Measurements from ENCODE around the gene ALK.
A peak's percentile ranks its signal among the peaks of the same experiment; 100 is the strongest.

ALK gene

GRCh38 chr2:29921560-29921915 is at the start of gene ALK:
TSS of gene ALK (minus strand) at chr2:29921586. CDS start at chr2:29920659, 927 bp downstream.
- H3K4me3 Mint-ChIP-seq, result peak within 1 kb of the TSS; percentile 45
- DNase-seq (ENCODE audit: low spot score in 2 of 2) (peak in 1 of 2 donors; percentile 53), ATAC-seq (peak; percentile 68)
- H3K4me1 Mint-ChIP-seq, result no peaks in the 10 kb centered on the region
- H3K9me3 Mint-ChIP-seq, result no peaks in the 10 kb centered on the region
- H3K36me3 Mint-ChIP-seq, result no peaks in the 10 kb centered on the region
- no peak within 1 kb of the TSS for H3K27ac Mint-ChIP-seq

GRCh38 chr2:29966266-29966665 is 44.9 kb upstream of the ALK start:
- H3K36me3 Mint-ChIP-seq, result no peaks in the 10 kb centered on the region
- H3K4me1 Mint-ChIP-seq, result no peaks in the 10 kb centered on the region
- no peak overlapping the region for H3K27ac Mint-ChIP-seq
- no peak overlapping the region for H3K4me3 Mint-ChIP-seq
- DNase-seq (ENCODE audit: low spot score in 2 of 2) (no peak), ATAC-seq (peak; percentile 37)
- no peaks in the 10 kb centered on the region for H3K9me3 Mint-ChIP-seq

GRCh38 chr2:29963972-29964570 is 42.7 kb upstream of the ALK start:
- H3K4me3 Mint-ChIP-seq, result no peak overlapping the region
- H3K27ac Mint-ChIP-seq, result no peak overlapping the region
- ATAC-seq, result no peak
- H3K36me3 Mint-ChIP-seq, result no peaks in the 10 kb centered on the region
- H3K9me3 Mint-ChIP-seq, result no peaks in the 10 kb centered on the region
- H3K4me1 Mint-ChIP-seq, result no peaks in the 10 kb centered on the region
- DNase-seq (ENCODE audit: low spot score in 2 of 2), result no peak

- DNase-seq (ENCODE audit: low spot score in 2 of 2) (no peak), ATAC-seq (no peak)
- Mint-ChIP-seq H3K4me1 (no peaks in the 10 kb centered on the region), H3K9me3 (no peaks in the 10 kb centered on the region), H3K4me3 (no peak overlapping the region), H3K27ac (no peak overlapping the region), H3K36me3 (no peaks in the 10 kb centered on the region)
These were observed 41.5 kb upstream of the ALK start for GRCh38 chr2:29962922-29963321.

DNA sequence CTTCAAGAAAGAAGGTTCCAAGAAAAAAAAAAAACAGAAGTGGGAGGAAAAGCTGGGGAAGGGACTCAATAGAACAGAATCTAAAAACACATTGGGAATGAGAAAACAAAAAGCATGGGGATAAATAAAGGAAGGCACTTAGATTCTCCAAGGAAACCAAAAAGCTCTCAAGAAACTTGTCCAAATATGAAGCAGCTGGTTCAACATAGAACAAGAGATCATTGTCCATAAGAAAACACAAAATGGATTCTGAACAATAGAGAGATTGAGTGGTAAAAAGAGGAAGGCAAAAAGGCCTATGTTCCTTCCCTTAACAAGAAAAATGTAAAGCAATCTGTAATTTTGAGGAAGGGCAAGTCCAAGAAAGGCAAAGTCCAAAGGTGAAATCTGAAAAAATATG is 32.9 kb upstream of the ALK start:
- DNase-seq (ENCODE audit: low spot score in 2 of 2) (no peak), ATAC-seq (no peak)
- H3K4me3 Mint-ChIP-seq, result no peak overlapping the region
- H3K4me1 Mint-ChIP-seq, result no peaks in the 10 kb centered on the region
- no peak overlapping the region for H3K27ac Mint-ChIP-seq
- H3K36me3 Mint-ChIP-seq, result no peaks in the 10 kb centered on the region
- no peaks in the 10 kb centered on the region for H3K9me3 Mint-ChIP-seq

GRCh38 chr2:29952973-29953372 is 31.6 kb upstream of the ALK start:
- Mint-ChIP-seq H3K9me3 (no peaks in the 10 kb centered on the region), H3K27ac (no peak overlapping the region), H3K4me3 (no peak overlapping the region), H3K4me1 (no peaks in the 10 kb centered on the region), H3K36me3 (no peaks in the 10 kb centered on the region)
- ATAC-seq, result no peak
- DNase-seq (ENCODE audit: low spot score in 2 of 2), result no peak

GRCh38 chr2:29951576-29951975 is 30.2 kb upstream of the ALK start:
- H3K36me3 Mint-ChIP-seq, result no peaks in the 10 kb centered on the region
- no peak overlapping the region for H3K27ac Mint-ChIP-seq
- DNase-seq (ENCODE audit: low spot score in 2 of 2) (no peak), ATAC-seq (no peak)
- no peaks in the 10 kb centered on the region for H3K9me3 Mint-ChIP-seq
- H3K4me3 Mint-ChIP-seq, result no peak overlapping the region
- H3K4me1 Mint-ChIP-seq, result no peaks in the 10 kb centered on the region

DNA sequence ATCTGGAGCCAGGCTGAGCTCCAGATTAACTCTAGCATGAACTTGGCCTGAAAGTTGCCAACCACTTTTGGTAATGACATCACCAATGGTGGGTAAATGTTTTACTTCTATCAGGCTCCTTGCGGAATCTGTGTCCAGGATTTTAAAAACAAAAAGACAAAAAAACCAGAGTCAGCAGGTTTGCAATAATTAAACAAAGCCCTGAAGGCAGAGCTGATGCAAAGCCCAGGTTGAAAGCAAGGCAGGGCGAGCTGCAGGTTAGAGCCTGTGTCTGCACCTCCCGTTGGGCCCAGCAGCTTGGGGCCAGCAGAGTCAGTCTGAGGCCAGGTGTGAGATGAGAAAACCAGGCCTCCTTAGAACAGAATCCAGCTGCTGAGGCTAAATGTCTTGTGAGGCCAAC is 29.1 kb upstream of the ALK start:
- Mint-ChIP-seq H3K36me3 (no peaks in the 10 kb centered on the region), H3K27ac (no peak overlapping the region), H3K9me3 (no peaks in the 10 kb centered on the region), H3K4me1 (no peaks in the 10 kb centered on the region), H3K4me3 (no peak overlapping the region)
- ATAC-seq (no peak), DNase-seq (ENCODE audit: low spot score in 2 of 2) (no peak)

DNA sequence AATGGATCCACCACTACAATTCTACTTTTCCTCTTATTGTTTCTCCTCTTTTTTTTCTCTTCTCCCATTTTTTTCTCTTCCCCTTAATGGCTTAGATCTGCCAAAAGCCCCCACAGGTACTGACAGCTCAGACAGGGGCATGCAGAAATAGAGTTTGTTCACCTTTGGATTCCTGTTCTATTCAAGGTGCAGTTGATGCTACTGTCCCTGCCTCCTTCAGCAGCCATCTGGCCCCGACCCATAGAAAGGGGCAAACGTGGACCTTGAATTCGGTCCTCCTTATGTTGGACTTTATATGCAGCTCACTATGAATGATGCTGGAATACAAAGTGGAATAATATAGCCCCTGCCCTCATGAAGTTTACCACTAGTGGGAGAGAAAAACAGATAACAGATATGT is 27.7 kb upstream of the ALK start:
- Mint-ChIP-seq H3K27ac (no peak overlapping the region), H3K36me3 (no peaks in the 10 kb centered on the region), H3K4me3 (no peak overlapping the region), H3K4me1 (no peaks in the 10 kb centered on the region), H3K9me3 (no peaks in the 10 kb centered on the region)
- DNase-seq (ENCODE audit: low spot score in 2 of 2), result no peak
- ATAC-seq, result no peak

DNA sequence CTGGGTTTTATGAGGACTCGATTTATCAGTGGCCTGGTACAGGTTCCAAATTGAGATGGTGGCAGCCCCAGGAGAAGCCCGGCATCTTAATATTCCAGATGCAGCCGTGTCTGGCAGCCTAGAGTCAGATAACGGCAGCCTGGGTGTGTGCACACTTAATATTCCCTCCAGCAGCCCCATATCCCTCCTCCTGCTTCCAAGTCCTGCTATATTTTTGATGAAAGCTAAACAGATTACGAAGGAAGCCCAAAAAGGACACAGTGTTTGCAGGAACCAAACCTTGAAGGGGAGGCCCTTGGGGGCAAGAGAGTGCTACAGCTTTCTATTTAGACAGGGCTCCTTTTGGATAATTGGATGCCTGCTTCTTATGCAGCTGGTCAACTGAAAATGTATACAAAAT is 25.1 kb upstream of the ALK start:
- Mint-ChIP-seq H3K27ac (no peak overlapping the region), H3K4me3 (no peak overlapping the region), H3K36me3 (no peaks in the 10 kb centered on the region), H3K9me3 (no peaks in the 10 kb centered on the region), H3K4me1 (no peaks in the 10 kb centered on the region)
- ATAC-seq (no peak), DNase-seq (ENCODE audit: low spot score in 2 of 2) (no peak)

- Mint-ChIP-seq H3K4me3 (no peak overlapping the region), H3K9me3 (no peaks in the 10 kb centered on the region), H3K36me3 (no peaks in the 10 kb centered on the region), H3K4me1 (no peaks in the 10 kb centered on the region), H3K27ac (no peak overlapping the region)
- ATAC-seq, result no peak
- DNase-seq (ENCODE audit: low spot score in 2 of 2), result no peak
These were observed 21.3 kb upstream of the ALK start for GRCh38 chr2:29942711-29943110.

- H3K27ac Mint-ChIP-seq, result no peak overlapping the region
- ATAC-seq (no peak), DNase-seq (ENCODE audit: low spot score in 2 of 2) (no peak)
- H3K36me3 Mint-ChIP-seq, result no peaks in the 10 kb centered on the region
- H3K4me1 Mint-ChIP-seq, result no peaks in the 10 kb centered on the region
- no peaks in the 10 kb centered on the region for H3K9me3 Mint-ChIP-seq
- no peak overlapping the region for H3K4me3 Mint-ChIP-seq
These were observed 19.3 kb upstream of the ALK start for GRCh38 chr2:29940706-29941105.

- Mint-ChIP-seq H3K27ac (no peak overlapping the region), H3K4me3 (no peak overlapping the region), H3K9me3 (no peaks in the 10 kb centered on the region), H3K36me3 (no peaks in the 10 kb centered on the region), H3K4me1 (no peaks in the 10 kb centered on the region)
- DNase-seq (ENCODE audit: low spot score in 2 of 2) (no peak), ATAC-seq (no peak)
These were observed 14.6 kb upstream of the ALK start for GRCh38 chr2:29936020-29936419.

DNA sequence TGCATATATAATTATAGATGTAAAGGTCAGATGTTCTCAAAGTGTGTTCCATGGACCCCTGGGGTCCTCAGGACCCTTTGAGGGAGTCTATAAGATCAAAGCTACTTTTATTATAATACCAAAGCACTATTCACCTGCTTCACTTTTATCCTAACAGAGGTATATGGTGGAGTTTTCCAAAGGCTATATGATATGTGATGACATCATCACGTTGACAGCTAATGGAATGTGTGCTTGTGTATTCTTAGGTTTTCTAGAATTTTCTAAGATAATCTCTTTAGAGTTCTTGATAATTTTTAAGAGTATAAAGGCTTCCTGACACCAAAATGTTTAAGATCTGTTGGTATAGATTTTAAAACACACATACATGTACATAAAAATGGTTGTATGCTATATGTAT is 10.4 kb upstream of the ALK start:
- Mint-ChIP-seq H3K36me3 (no peaks in the 10 kb centered on the region), H3K9me3 (no peaks in the 10 kb centered on the region), H3K4me3 (no peak overlapping the region), H3K4me1 (no peaks in the 10 kb centered on the region), H3K27ac (no peak overlapping the region)
- DNase-seq (ENCODE audit: low spot score in 2 of 2) (no peak), ATAC-seq (no peak)

GRCh38 chr2:29923110-29923721 is 1.8 kb upstream of the ALK start:
- peak in 1 of 2 donors; percentile 59 for DNase-seq (ENCODE audit: low spot score in 2 of 2)
- H3K9me3 Mint-ChIP-seq, result no peaks in the 10 kb centered on the region
- no peak overlapping the region for H3K27ac Mint-ChIP-seq
- H3K4me1 Mint-ChIP-seq, result no peaks in the 10 kb centered on the region
- no peak overlapping the region for H3K4me3 Mint-ChIP-seq
- no peak for ATAC-seq
- no peaks in the 10 kb centered on the region for H3K36me3 Mint-ChIP-seq

GRCh38 chr2:29922605-29923004 is 1.2 kb upstream of the ALK start:
- no peak overlapping the region for H3K4me3 Mint-ChIP-seq
- H3K9me3 Mint-ChIP-seq, result no peaks in the 10 kb centered on the region
- no peak for ATAC-seq
- H3K27ac Mint-ChIP-seq, result no peak overlapping the region
- H3K36me3 Mint-ChIP-seq, result no peaks in the 10 kb centered on the region
- DNase-seq (ENCODE audit: low spot score in 2 of 2), result no peak
- H3K4me1 Mint-ChIP-seq, result no peaks in the 10 kb centered on the region

Measured in stimulated activated effector memory CD8-positive, alpha-beta T cell treated with anti-CD3 and anti-CD28 coated beads, Interleukin-12 subunit alpha, Interleukin-12 subunit beta, amount 100 ng/mL, for 72 hours (primary cell).